Measurements from ENCODE around the gene ANO6.

Gene ANO6

DNA sequence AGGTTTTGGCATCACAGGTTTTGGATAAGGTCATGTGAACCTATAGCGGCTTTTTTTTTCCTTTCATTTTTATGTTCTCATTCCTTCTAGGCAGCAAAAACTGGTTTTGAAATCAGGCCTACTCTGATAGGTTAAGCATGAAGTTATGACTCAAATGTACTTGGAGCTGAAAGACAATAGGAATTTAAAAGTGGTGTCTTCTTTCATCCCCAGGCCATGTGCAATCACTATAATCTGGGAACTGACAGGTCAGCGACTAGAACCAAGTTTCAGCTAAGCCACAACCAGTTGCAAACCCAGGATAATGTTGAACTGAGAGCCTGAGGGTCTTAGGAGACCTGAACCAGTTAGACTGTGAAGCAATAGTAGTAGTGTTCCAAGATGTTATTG lies 74.3 kb downstream of the ANO6 start:
- no peak overlapping the region for H3K4me3 ChIP-seq (ENCODE audit: low read depth, low read length)
- TF ChIP-seq, protein P1, sequence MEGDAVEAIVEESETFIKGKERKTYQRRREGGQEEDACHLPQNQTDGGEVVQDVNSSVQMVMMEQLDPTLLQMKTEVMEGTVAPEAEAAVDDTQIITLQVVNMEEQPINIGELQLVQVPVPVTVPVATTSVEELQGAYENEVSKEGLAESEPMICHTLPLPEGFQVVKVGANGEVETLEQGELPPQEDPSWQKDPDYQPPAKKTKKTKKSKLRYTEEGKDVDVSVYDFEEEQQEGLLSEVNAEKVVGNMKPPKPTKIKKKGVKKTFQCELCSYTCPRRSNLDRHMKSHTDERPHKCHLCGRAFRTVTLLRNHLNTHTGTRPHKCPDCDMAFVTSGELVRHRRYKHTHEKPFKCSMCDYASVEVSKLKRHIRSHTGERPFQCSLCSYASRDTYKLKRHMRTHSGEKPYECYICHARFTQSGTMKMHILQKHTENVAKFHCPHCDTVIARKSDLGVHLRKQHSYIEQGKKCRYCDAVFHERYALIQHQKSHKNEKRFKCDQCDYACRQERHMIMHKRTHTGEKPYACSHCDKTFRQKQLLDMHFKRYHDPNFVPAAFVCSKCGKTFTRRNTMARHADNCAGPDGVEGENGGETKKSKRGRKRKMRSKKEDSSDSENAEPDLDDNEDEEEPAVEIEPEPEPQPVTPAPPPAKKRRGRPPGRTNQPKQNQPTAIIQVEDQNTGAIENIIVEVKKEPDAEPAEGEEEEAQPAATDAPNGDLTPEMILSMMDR (IDR thresholded peaks at IDR 0.05; ENCODE audit: borderline replicate concordance, insufficient read depth, low read depth, low read length), result no peak

DNA sequence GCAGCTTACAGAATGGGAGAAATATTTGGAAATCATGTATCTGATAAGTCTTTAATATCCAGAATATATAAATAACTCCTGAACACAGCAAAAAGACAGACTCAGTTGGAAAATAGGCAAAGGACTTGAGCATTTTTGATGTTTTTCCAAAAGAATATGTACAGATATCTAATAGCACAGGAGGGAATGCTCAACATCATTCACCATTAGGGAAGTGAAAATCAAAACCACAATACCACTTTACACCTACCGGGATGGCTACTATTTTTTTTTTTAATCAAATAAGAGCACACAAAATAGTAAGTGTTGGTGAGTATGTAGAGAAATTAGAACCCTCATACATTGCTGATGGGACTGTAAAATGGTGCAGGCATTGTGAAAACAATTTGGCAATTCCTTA lies 75.6 kb downstream of the ANO6 start:
- TF ChIP-seq, protein P1 (IDR thresholded peaks at IDR 0.05; ENCODE audit: borderline replicate concordance, insufficient read depth, low read depth, low read length), result no peak
- H3K4me3 ChIP-seq (ENCODE audit: low read depth, low read length), result no peak overlapping the region

DNA sequence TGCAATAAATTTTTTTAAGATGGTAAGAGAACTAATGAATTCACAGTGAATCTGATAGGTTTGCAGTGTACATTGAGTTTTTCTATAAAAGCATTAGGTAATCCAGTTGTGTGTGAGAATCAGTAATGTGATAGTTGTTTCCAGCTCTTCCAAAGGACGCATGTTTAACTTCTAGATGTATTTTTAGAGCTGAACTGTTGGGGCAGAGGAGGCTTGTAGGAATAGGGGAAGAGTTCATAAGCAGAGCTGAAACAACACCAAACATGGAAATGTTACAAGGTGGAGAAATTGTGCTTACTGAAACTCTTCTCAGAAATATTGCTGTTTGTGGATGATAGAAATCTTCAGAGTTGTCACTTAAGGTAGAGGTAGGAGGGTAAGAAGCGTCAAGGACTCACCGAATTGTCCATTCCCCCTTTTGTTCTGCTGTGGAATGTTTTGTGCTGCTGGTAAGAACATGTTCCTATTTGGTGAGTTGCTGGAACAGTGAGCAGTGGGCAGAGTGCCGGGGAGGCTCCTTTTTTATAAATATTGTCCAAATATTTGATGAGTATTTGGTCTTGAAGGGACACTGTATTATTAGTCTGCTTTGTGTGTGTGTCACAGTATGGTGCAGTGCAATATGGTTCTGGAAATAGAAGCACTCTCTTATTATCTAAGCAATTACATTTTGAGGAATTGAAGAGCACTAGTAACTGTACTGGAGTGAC lies 76.7 kb downstream of the ANO6 start:
- TF ChIP-seq, protein P1 (IDR thresholded peaks at IDR 0.05; ENCODE audit: borderline replicate concordance, insufficient read depth, low read depth, low read length), result no peak
- no peak overlapping the region for H3K4me3 ChIP-seq (ENCODE audit: low read depth, low read length)

DNA sequence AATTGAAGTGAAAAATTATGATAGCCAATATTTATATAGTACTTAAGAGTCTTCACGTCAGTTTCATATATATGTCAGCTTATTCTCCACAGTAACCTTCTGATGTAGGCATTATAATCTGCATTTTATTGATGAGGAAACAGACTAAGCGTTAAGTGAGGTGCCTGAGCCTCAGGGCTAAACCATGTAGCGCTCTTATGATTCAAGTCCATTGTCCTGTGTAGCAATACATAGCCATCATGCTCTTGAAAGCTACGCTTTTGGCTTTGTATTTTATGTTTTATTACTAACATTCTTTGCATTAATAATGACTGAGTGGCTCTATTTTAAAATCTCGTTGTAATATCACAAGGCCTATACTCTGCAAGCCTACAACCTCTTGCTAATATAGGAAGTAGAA lies 79.0 kb downstream of the ANO6 start:
- H3K4me3 ChIP-seq (ENCODE audit: low read depth, low read length), result no peak overlapping the region
- TF ChIP-seq, protein P1 (IDR thresholded peaks at IDR 0.05; ENCODE audit: borderline replicate concordance, insufficient read depth, low read depth, low read length), result no peak

DNA sequence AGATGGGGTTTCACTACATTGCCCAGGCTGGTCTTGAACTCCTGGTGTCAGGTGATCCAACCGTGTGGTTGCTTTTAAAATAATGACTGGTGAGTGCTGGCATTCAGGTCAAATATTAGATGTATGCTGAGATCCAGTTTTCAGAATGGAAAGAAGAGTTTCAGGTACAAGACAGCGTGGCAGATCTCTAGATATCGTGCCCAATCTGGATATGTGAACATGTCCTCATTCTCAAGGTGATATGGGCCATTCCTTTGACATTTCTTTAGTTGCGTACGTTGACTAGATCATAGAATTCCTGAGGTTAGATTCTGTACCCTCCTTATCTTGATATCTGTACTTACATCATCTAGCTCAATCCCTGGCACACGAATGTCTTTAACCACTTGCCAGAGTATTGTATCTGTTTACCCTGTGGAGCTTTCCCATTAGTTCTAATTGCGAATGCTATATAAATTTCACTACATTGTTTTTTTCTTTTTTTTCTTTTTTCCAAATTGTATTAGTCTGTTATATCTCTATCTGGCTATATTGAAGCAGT lies 80.2 kb downstream of the ANO6 start:
- H3K4me3 ChIP-seq (ENCODE audit: low read depth, low read length), result no peak overlapping the region
- TF ChIP-seq, protein P1 (IDR thresholded peaks at IDR 0.05; ENCODE audit: borderline replicate concordance, insufficient read depth, low read depth, low read length), result no peak

DNA sequence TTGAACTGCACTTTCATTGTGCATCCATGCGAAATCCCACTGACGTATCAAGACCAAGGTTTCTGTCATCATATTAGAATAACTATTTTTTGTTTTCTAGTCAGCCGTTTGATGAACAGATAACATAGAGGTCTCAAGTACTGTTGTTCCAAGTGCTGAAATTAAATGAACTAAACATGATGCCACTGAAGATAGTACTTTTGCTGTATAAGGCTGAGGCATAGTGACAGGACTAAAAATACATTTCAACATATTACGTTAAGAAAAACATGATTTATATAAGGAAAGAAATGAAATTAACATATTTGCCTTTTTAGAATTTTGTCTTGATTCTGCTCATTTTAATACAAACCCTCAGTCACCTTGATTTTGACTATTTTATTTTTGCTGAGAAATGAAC lies 82.2 kb downstream of the ANO6 start:
- TF ChIP-seq, protein P1 (IDR thresholded peaks at IDR 0.05; ENCODE audit: borderline replicate concordance, insufficient read depth, low read depth, low read length), result no peak
- no peak overlapping the region for H3K4me3 ChIP-seq (ENCODE audit: low read depth, low read length)

Data from GM12875 (cell line).